BE2C (cell line): ENCODE results near the gene PXMP4.
A peak's percentile ranks its signal among the peaks of the same experiment; 100 is the strongest.

Source experiments
- DNase-seq: peaks from one replicate; pipeline ENCODE4 v3.0.0-alpha.2; 2020
- H3K27me3 ChIP-seq: fragments of 250-450 bp; sonication (Bioruptor Pico); 2 replicates; pipeline ENCODE4 v1.5.1; 2020; ENCODE audit warnings: mild to moderate bottlenecking
- H3K36me3 ChIP-seq: fragments of 250-450 bp; sonication (Bioruptor Pico); 2 replicates; pipeline ENCODE4 v1.5.1; 2020; ENCODE audit warnings: mild to moderate bottlenecking
- H3K4me1 ChIP-seq: fragments of 250-450 bp; sonication (Bioruptor Pico); 2 replicates; pipeline ENCODE4 v1.5.1; 2020
- H3K4me3 ChIP-seq: 2 replicates; pipeline ENCODE4 v1.5.1; 2011; ENCODE audit warnings: low read depth, low read length
- H3K9me3 ChIP-seq: fragments of 250-450 bp; sonication (Bioruptor Pico); 2 replicates; pipeline ENCODE4 v1.5.1; 2020
- CTCF ChIP-seq: IDR thresholded peaks from 2 replicates; pipeline ENCODE4 v1.5.1; 2012; ENCODE audit warnings: mild to moderate bottlenecking, low read depth, low read length

The PXMP4 gene

GRCh38 chr20:33696448-33696847 lies 23.7 kb downstream of the PXMP4 start:
- DNase-seq = peak; percentile 73
- H3K36me3 ChIP-seq = no peaks in the 10 kb centered on the region
- H3K4me1 ChIP-seq = peaks cover 11% of the 10 kb centered on the region
- no peaks in the 10 kb centered on the region for H3K27me3 ChIP-seq
- H3K9me3 ChIP-seq = no peaks in the 10 kb centered on the region
- no peak for TF ChIP-seq CTCF
- H3K4me3 ChIP-seq = no peak overlapping the region

GRCh38 chr20:33694639-33695012 lies 25.5 kb downstream of the PXMP4 start:
- Histone ChIP-seq H3K4me1 (peaks cover 11% of the 10 kb centered on the region), H3K9me3 (no peaks in the 10 kb centered on the region), H3K27me3 (no peaks in the 10 kb centered on the region), H3K36me3 (no peaks in the 10 kb centered on the region), H3K4me3 (no peak overlapping the region)
- no peak for TF ChIP-seq CTCF
- no peak for DNase-seq

GRCh38 chr20:33693741-33694638 lies 26.1 kb downstream of the PXMP4 start:
- Histone ChIP-seq H3K9me3 (no peaks in the 10 kb centered on the region), H3K4me3 (no peak overlapping the region), H3K4me1 (peaks cover 11% of the 10 kb centered on the region), H3K27me3 (no peaks in the 10 kb centered on the region), H3K36me3 (no peaks in the 10 kb centered on the region)
- 0 out of 2 replicates have a peak, but pooled peaks have one; percentile 8 for TF ChIP-seq CTCF
- no peak for DNase-seq

GRCh38 chr20:33693289-33693688 lies 26.8 kb downstream of the PXMP4 start:
- TF ChIP-seq CTCF = no peak
- H3K4me1 ChIP-seq = peaks cover 11% of the 10 kb centered on the region

GRCh38 chr20:33689973-33690372 lies 30.1 kb downstream of the PXMP4 start:
- DNase-seq = no peak
- H3K9me3 ChIP-seq = no peaks in the 10 kb centered on the region
- H3K4me3 ChIP-seq = no peak overlapping the region
- H3K36me3 ChIP-seq = no peaks in the 10 kb centered on the region
- H3K4me1 ChIP-seq = peaks cover 5% of the 10 kb centered on the region
- TF ChIP-seq CTCF = no peak
- no peaks in the 10 kb centered on the region for H3K27me3 ChIP-seq

More at GRCh38 chr20:33693289-33693688, 26.8 kb downstream of the PXMP4 start:
- DNase-seq = no peak
- no peaks in the 10 kb centered on the region for H3K9me3 ChIP-seq
- H3K36me3 ChIP-seq = no peaks in the 10 kb centered on the region
- no peaks in the 10 kb centered on the region for H3K27me3 ChIP-seq
- no peak overlapping the region for H3K4me3 ChIP-seq

GRCh38 chr20:33689493-33689892 lies 30.6 kb downstream of the PXMP4 start:
- no peak for DNase-seq
- no peaks in the 10 kb centered on the region for H3K9me3 ChIP-seq
- H3K27me3 ChIP-seq = no peaks in the 10 kb centered on the region
- peaks cover under 1% of the 10 kb centered on the region; the same call in 1 of the 2 replicates for H3K36me3 ChIP-seq
- peaks cover 6% of the 10 kb centered on the region for H3K4me1 ChIP-seq
- TF ChIP-seq CTCF = no peak
- no peak overlapping the region for H3K4me3 ChIP-seq
